ENCODE results near the gene AK8. TPM values are rescaled to one million over a fixed set of nuclear protein-coding genes. Genes with fewer than 3 reads are reported as not detected.

The AK8 gene
- total RNA-seq, 2 experiments from 2014 or later: 0.11 TPM; not detected in 1

DNA sequence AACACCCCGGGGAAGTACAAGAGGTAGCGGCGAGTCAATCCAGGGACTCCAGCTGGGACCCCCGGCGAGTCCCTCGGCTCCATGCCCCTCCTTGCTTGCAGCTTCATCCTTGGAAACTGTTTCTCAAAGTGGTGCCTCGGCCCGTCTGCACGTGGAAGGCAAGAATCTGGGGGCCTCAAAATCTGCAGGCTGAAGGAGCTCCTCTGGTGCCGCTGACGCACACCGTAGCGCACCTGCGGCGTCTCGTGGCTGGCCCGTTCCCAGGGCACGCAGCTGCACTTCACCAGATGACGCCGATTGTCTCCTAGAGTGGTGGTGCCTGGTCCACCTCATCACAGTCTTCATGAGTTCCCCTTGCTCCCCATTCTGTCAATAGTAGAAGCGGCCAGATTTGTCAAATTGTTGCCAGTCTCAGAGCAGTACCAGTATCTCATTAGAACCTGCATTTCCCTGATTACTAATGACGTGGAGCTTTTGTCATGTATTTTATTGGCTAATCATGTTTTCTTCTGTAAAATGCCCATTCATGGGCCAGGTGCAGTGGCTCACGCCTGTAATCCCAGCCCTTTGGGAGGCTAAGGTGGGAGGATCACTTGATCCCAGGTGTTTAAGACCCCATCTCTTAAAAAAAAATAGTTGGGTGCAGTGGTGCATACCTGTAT is 169.2 kb downstream of the AK8 start:
- CTCF ChIA-PET: no interaction called here
- POLR2A ChIA-PET: no interaction called here

DNA sequence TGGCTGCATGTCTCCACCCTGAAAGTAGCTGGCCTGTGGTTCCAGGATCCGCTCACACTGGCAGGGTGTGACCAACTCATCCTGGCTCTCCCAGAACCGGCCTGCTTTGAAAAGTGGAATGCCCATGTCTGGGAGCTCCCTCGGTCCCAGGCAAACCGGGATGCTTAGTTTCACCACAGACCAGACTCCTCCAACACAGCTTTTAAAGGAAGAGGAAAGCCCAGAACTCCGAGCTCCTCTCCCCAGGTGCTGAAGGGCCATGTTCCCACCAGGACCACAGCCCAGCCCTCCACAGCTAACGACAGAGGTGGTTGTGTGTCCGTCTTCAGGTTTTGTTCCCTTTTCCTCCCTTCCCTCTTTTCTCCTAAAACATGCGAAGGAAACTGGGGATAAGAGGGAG is 169.8 kb downstream of the AK8 start:
- CTCF ChIA-PET: interaction anchor here (0.6 kb wide), 1 partner anchor 143 kb away, joined by 3 read pairs; no protein-coding TSS in a partner anchor
- POLR2A ChIA-PET: no interaction called here

DNA sequence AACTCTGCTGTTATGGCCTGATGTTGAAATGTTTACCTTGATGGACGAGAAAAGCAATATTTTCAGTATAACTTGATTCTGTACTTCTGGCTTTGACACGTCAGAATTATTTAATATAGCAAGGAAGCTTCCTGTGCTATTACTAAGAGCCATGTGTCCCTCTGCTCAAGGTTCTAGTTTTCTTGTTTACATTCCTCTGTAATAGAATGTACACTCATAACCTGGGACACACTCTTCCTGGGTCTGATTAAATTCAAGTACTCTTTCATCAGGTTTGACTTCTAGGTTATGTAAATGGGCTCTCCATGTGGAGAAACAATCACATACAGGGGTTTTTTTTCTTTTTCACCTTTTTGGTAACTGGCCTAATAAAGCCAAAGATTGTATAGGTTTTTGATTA is 174.7 kb downstream of the AK8 start:
- ChIA-PET POLR2A (no interaction called here), CTCF (interaction anchor here (0.5 kb wide), 1 partner anchor 314 kb away, joined by 3 read pairs; no protein-coding TSS in a partner anchor)

DNA sequence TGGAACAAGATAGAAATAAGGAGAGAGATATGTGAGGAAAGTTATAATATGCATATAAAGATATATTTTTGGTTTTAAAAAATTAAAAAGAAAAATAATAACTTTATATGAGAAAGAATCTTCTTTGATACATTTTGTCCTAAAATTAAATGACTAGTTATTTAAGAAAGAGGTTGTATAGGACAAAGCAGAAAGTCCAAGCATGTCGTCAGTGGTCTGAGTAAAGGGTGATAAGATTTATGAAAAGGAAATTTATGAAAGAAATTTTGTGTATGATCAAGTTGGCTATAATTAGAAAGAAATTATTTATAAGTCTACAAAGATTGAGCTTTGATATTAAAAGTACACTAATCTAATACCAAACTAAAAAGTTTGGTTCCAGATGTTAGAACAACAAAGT is 175.8 kb downstream of the AK8 start:
- ChIA-PET POLR2A (no interaction called here), CTCF (no interaction called here)

DNA sequence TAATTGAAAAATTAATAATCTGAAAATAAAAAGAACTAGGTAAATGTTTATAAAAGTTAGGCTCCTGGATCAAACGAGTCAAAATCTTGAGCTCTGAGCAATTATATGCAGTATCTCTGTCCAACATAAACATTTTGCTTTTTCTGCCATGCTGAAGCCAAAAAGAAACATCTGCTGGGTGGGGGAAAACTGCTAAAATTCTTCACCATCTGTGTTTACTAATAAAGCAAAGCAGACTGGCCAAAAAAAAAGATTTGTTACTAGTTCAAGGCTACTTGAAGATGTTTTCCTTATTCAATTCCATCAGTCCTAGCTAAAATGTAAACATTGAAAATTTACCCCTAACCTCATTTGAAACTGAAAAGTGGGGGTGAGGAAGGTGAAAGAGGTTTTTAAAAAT is 178.1 kb downstream of the AK8 start:
- CTCF ChIA-PET: no interaction called here

DNA sequence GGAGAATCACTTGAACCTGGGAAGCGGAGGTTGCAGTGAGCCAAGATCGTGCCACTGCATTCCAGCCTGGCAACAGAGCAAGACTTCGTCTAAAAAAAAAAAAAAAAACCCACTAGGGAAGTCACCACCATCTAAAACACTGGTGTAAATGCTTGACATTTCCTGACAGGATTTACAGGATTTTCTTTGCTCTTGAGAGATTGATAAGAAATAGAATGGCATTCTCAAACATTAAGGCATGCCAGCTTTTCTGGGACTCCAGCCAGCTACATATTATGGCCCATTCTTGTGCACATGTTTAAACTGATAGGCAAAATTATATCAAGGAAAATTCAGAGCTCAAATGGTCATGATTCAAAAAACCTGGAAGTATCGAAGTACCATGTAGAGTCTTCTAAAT is 179.1 kb downstream of the AK8 start:
- POLR2A ChIA-PET: no interaction called here
- CTCF ChIA-PET: interaction anchor here (0.7 to 1.1 kb wide), 2 partner anchors 28 to 93 kb away, joined by 3 read pairs; no protein-coding TSS in a partner anchor

More for the DNA sequence above, 178.1 kb downstream of the AK8 start:
- POLR2A ChIA-PET: no interaction called here

DNA sequence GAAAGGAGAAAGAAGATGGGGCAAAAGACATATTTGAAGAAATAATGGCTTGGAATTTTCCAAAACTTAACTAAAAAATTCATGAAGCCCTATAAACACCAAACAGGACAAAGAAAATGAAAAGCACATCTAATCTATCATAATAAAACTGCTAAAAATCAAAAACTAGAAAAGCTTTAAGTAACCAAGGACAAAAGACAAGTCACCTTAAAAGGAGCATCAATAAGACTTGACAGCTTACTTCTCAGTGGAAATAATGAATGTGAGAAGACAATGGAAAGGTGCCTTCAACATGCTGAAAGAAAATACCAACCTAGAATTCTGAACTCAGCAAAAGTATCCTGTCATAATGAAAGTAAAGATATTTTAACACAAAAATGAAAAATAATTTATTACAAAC is 180.9 kb downstream of the AK8 start:
- CTCF ChIA-PET: no interaction called here
- POLR2A ChIA-PET: no interaction called here

DNA sequence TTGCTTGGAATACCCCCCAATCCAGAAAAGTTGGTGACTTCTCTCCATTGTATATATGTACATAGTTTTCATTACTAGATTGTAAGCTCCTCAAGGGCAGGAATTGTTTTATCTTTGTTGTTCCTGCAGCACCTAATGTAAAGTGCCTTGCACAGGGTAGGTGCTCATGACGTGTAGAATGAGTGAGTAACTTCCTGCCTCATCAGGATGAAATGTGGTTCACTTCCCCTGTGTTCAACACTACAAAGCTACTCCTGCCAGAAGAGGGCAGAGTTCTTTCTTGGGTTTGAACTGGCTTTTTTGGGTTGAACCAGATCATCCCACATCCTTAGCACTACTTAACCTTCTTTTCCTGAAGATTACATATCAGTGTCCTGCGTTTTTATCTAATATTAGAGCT is 183.9 kb downstream of the AK8 start:
- ChIA-PET POLR2A (no interaction called here), CTCF (interaction anchor here (1.0 to 1.1 kb wide), 3 partner anchors 12 to 24 kb away, joined by 3 read pairs; partner anchors contain the start of genes DDX31 and GTF3C4)

DNA sequence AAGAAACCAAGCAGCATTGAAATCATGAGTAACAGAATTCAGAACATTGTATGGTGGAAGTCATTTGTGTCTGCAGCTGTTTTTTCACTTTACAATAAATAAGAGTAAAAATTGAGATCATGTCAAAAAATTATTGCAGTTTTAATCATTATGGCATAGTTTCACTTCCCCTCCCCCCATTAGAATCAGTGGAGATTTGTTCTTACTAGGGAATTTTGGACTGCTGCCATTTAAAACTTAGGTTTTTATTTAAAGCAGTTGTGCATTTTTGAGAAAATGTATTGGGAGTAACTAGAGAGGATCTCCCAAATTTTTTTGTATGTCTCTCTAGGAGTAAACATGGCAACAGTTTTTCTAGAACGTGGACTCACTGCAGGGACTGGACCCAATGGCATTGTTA is 187.4 kb downstream of the AK8 start:
- ChIA-PET POLR2A (no interaction called here), CTCF (no interaction called here)

DNA sequence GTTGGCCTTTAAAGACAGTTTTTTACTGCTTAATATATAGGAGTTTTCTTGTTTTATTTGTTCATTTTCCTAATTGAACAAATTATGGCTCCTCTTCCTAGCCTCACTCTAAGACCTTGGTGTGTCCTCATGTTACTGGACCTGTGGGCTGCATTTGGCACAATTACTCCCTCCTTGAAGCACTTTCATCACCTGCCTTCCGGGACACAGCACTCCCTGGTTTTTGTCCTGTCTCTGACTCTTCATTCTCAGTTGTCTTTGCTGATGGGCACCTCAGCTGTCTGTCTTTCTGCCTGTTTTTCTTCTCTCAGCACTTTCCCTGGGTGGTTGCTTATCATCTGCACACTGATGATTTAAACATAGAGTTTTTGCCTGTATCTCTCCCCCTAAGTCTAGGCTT is 194.2 kb downstream of the AK8 start:
- CTCF ChIA-PET: interaction anchor here (0.8 kb wide), 1 partner anchor 13 kb away, joined by 3 read pairs; no protein-coding TSS in a partner anchor
- POLR2A ChIA-PET: no interaction called here

DNA sequence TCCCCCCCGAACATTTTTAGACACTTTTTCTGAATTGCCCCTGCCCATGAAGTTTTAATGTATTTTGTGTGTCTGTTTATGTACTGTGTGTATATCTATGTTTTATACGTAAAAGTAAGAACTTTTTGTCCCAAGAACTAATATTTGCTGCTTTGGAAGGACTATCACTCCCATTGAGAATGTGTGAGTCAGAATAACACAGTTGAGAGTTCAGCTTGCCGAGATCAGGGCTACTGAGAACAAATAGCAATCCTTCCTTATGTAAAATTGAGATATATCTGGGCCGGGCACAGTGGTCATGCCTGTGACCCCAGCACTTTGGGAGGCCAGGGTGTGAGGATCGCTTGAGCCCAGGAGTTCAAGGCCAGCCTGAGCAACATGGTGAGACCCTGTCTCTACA is 196.5 kb downstream of the AK8 start:
- ChIA-PET POLR2A (interaction anchor here (0.7 kb wide), 1 partner anchor 40 kb away, joined by 3 read pairs; no protein-coding TSS in a partner anchor), CTCF (interaction anchor here (1.5 kb wide), 1 partner anchor 13 kb away, joined by 3 read pairs; no protein-coding TSS in a partner anchor)

DNA sequence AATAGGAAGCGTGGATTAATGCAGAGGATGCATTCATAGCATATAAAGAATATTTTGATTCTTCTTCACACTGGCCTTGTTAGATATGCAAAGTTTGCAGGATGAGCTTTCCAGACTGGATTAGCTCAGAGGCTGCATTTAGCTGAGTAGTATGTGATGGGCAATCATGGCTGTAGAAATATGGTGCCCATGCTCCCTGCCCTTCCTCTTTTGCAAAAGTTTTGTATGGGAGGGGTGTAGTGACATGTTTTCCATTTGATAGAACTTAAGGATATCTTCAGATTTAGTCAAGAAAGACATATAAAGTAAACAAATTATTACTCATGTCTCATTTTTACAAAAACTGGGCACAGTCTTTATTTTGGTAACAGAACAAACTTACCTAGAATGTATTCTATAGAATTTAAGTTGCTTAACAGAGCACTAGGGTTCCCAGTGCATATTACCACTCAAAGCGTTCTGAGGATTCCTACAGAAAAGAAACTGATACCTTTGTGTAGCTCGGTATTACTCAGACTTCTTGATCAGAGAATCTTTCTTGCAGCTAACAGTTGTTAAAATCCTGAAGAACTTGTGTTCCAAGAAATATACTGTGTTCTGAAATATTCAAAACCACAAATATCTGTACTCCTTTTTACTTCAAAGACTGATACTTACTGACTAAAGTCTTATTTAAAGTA is 198.0 kb downstream of the AK8 start:
- ChIA-PET CTCF (interaction anchor here (0.6 kb wide), 1 partner anchor 40 kb away, joined by 4 read pairs; no protein-coding TSS in a partner anchor), POLR2A (interaction anchor here (1.0 kb wide), 1 partner anchor 10 kb away, joined by 4 read pairs; the partner anchor contains the start of genes DDX31 and GTF3C4)

DNA sequence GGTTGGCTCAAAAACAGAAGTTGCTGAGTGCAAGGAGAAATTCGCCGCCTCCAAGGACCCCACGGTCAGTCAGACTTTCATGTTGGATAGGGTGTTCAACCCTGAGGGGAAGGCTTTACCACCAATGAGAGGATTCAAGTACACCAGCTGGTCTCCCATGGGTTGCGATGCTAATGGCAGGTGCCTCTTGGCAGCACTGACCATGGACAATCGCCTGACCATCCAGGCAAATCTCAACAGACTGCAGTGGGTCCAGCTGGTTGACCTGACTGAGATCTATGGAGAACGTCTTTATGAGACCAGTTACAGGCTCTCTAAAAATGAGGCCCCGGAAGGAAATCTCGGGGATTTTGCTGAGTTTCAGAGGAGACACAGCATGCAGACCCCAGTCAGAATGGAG is 200.1 kb downstream of the AK8 start:
- POLR2A ChIA-PET: no interaction called here
- CTCF ChIA-PET: no interaction called here

Other genes starting within 250 kb of the AK8 start
- gene DDX31, start 208.3 kb downstream of the AK8 start, total RNA-seq: 10 to 100 TPM; 31.0 to 32.6 TPM
- 10 to 100 TPM; 21.0 to 21.3 TPM for gene GTF3C4, start 207.8 kb downstream of the AK8 start, total RNA-seq
- 1 to 10 TPM; 1.9 TPM for gene SPACA9, start 614 bp upstream of the AK8 start, total RNA-seq
- 10 to 100 TPM; 28.9 to 29.7 TPM for gene TSC1, start 66.3 kb upstream of the AK8 start, total RNA-seq
- gene GFI1B, start 100.4 kb upstream of the AK8 start, total RNA-seq: not detected
- 10 to 100 TPM; 89.1 to 90.4 TPM for gene GTF3C5, start 152.7 kb upstream of the AK8 start, total RNA-seq
- 1 to 10 TPM in 1 of 2 experiments, under 1 TPM in 1; 0.73 to 1.3 TPM for gene CEL, start 183.7 kb upstream of the AK8 start, total RNA-seq
- 10 to 100 TPM; 57.9 to 60.2 TPM for gene RALGDS, start 243.0 kb upstream of the AK8 start, total RNA-seq